Measurements from ENCODE around the gene NTN5. TPM values are rescaled to one million over a fixed set of nuclear protein-coding genes. Genes with fewer than 3 reads are reported as not detected.

Gene NTN5
- total and polyA plus RNA-seq, 2 of the 4 experiments (the other 2 are of a cell fraction), result 0.19 TPM; not detected in 1

DNA sequence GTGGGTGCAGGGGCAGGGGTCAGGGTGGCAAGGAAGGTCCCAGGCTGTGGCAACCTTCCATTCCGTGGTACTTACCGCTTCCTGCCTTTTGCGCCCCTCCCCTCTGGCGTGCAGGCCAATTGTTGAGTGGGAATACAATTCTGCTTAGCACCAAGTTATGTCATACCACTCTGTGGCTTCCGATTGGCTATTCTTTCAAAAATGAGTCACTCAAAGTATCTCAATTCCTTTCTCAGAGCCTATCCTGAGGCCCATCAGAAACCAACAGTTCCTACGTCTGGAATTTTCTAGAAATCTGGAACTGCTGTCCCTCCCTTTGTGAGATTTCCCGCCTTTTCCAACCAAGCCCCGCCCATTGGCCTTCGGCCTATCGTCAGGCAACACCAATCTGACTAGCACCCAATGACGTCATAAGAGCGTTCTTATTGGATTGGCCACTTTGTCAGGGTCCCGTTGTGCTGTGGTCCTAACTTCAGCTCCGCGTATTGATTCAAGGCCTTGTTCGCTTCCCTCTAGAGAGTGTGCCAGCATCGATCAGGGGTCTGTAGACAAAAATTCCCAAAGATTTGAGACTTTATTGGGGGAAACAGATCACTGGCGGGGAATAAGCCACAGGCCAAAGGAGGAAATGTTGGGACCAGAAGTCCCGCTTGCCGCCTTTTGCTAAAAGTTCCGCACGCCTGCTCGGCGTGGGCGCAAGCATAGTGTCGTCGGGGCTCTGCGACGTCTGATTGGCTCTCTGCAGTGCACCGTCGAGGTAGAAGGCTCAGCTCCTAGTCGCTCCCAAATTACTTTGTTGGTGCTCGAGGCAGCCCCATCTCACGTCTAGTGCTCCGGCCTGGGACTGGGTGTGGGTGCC, 11.7 kb downstream of the NTN5 start:
- Histone ChIP-seq H3K9me3 (ENCODE audit: control insufficient read depth, insufficient read depth, low read length) (no peaks in the 10 kb centered on the region), H2BK5ac (ENCODE audit: low read depth, low read length, poor library complexity, severe bottlenecking) (no peak overlapping the region), H4K20me1 (ENCODE audit: insufficient read depth, low read length) (no peaks in the 10 kb centered on the region), H2AK9ac (replicated peaks; ENCODE audit: low read depth, low read length, poor library complexity) (no peak overlapping the region), H3K9me1 (ENCODE audit: insufficient read depth, low read length) (peaks cover 3% of the 10 kb centered on the region; the same call in 1 of the 2 replicates), H2BK20ac (ENCODE audit: low read depth, low read length) (no peak overlapping the region), H3K56ac (ENCODE audit: extremely low read depth, insufficient read depth, low read length) (no peak overlapping the region), H2BK15ac (ENCODE audit: low read depth, low read length) (no peak overlapping the region), H4K91ac (ENCODE audit: insufficient read depth, low read depth, low read length) (no peak overlapping the region), H4K8ac (ENCODE audit: low read depth in 2 of 2, low read length in 2 of 2) (peak overlapping the region in 1 of 2 experiments; percentile 54; a peak in 1 of 4 replicates), H3K79me1 (ENCODE audit: low read depth in 1 of 2, low read length in 2 of 2) (no peaks in the 10 kb centered on the region), H3K36me3 (ENCODE audit: control insufficient read depth, insufficient read depth, low read length) (no peaks in the 10 kb centered on the region), H3K4me2 (ENCODE audit: low read depth, low read length) (peak overlapping the region; percentile 45), H4K5ac (ENCODE audit: low read depth, low read length) (no peak overlapping the region), H3K4ac (ENCODE audit: low read depth, low read length) (no peak overlapping the region), H3K9ac (ENCODE audit: low read depth, low read length) (no peak overlapping the region), H3K18ac (ENCODE audit: low read depth, low read length) (no peak overlapping the region), H2BK120ac (ENCODE audit: low read depth, low read length) (no peak overlapping the region), H3K27ac (ENCODE audit: insufficient read depth, low read length) (no peak overlapping the region), H3K23ac (ENCODE audit: low read depth, low read length) (no peak overlapping the region), H2AFZ (replicated peaks; ENCODE audit: low read length, poor library complexity) (peak overlapping the region; percentile 68), H3K27me3 (ENCODE audit: control insufficient read depth, insufficient read depth, low read length) (no peaks in the 10 kb centered on the region), H2AK5ac (ENCODE audit: low read depth, low read length) (no peak overlapping the region), H3K4me1 (ENCODE audit: control insufficient read depth, insufficient read depth, low read length) (peaks cover 3% of the 10 kb centered on the region), H3K14ac (replicated peaks; ENCODE audit: low read depth, low read length) (no peak overlapping the region), H3K4me3 (ENCODE audit: insufficient read depth, low read depth, low read length) (no peak overlapping the region)
- BruUV-seq (replicated peaks), result no TSS peak
- TF ChIP-seq RCOR1 (IDR thresholded peaks at IDR 0.05; ENCODE audit: insufficient replicate concordance, low read length) (no peak), MXI1 (IDR thresholded peaks at IDR 0.05; ENCODE audit: borderline replicate concordance, low read depth, low read length) (no peak), RFX5 (IDR thresholded peaks at IDR 0.05; ENCODE audit: low read depth, low read length) (peak; percentile 97), MAZ (IDR thresholded peaks at IDR 0.05; ENCODE audit: borderline replicate concordance, low read depth, low read length) (peak; percentile 29; the same call in 1 of the 2 replicates), BHLHE40 (IDR thresholded peaks at IDR 0.05; ENCODE audit: low read depth, low read length) (peak; percentile 29; the same call in 1 of the 2 replicates)
- TF ChIP-seq, protein P1, sequence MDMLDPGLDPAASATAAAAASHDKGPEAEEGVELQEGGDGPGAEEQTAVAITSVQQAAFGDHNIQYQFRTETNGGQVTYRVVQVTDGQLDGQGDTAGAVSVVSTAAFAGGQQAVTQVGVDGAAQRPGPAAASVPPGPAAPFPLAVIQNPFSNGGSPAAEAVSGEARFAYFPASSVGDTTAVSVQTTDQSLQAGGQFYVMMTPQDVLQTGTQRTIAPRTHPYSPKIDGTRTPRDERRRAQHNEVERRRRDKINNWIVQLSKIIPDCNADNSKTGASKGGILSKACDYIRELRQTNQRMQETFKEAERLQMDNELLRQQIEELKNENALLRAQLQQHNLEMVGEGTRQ (IDR thresholded peaks at IDR 0.05; ENCODE audit: low read depth, low read length), result no peak
- in situ Hi-C loops (cut with MboI; ENCODE audit: low sequenced_read_pairs) (no loop called here), intact Hi-C loops (cut with micrococcal nuclease) (no loop called here), dilution Hi-C loops (cut with HindIII; ENCODE audit: low sequenced_read_pairs, unreplicated experiment) (no loop called here)
- ChIA-PET CTCF (no interaction called here), POLR2A (ENCODE audit: unreplicated experiment) (no interaction called here)
- peak; percentile 86 for DNase-seq
- 91% methylated on average over 31 of the region's 35 CpGs; no CpG with 5 or more reads in 1 of the 2 experiments for WGBS, 2 experiments (ENCODE audit: extremely low coverage in 2 of 2, insufficient read length in 1 of 2)
- peak; percentile 82 for ATAC-seq (ENCODE audit: low read depth)

Data from IMR-90 (cell line).